Neuronal stem cell (in vitro differentiated cells): ENCODE results near the gene DCLRE1B.

Experiments used
- DNase-seq: peaks from one replicate; pipeline ENCODE4 v3.0.0-alpha.2; 2013; ENCODE audit warnings: low spot score
- H2AFZ ChIP-seq: one replicate; pipeline ENCODE4 v1.6.1; 2013; ENCODE audit warnings: mild to moderate bottlenecking, low read length, inconsistent platforms
- H2AK5ac ChIP-seq: 2 replicates; pipeline ENCODE4 v1.6.1; 2013; ENCODE audit warnings: low read depth, mild to moderate bottlenecking, inconsistent platforms, low read length, moderate library complexity, mixed read lengths
- H2BK120ac ChIP-seq: 2 replicates; pipeline ENCODE4 v1.6.1; 2013; ENCODE audit warnings: low read depth, mild to moderate bottlenecking, inconsistent platforms, low read length, moderate library complexity, mixed read lengths
- H2BK12ac ChIP-seq: one replicate; pipeline ENCODE4 v1.6.1; 2013; ENCODE audit warnings: low read length, inconsistent platforms
- H2BK15ac ChIP-seq: 2 replicates; pipeline ENCODE4 v1.6.1; 2013; ENCODE audit warnings: mild to moderate bottlenecking, low read length, inconsistent platforms, mixed read lengths
- H2BK5ac ChIP-seq: one replicate; pipeline ENCODE4 v1.6.1; 2013; ENCODE audit warnings: inconsistent platforms, mild to moderate bottlenecking, low read length, moderate library complexity
- H3K14ac ChIP-seq: one replicate; pipeline ENCODE4 v1.6.1; 2013; ENCODE audit warnings: low read length, inconsistent platforms
- H3K18ac ChIP-seq: 2 replicates; pipeline ENCODE4 v1.6.1; 2013; ENCODE audit warnings: low read length, inconsistent platforms
- H3K23ac ChIP-seq: 2 replicates; pipeline ENCODE4 v1.6.1; 2013; ENCODE audit warnings: low read depth, mild to moderate bottlenecking, mixed read lengths, low read length, inconsistent platforms; ENCODE audit not compliant: poor library complexity
- H3K27ac ChIP-seq: replicated peaks from 3 replicates; pipeline ENCODE4 v1.5.1; 2013; ENCODE audit warnings: low read length, inconsistent platforms
- H3K27me3 ChIP-seq, 3 experiments: 2 replicates each; pipeline ENCODE4 v1.6.1; 2013; ENCODE audit warnings: low read length in 3 of 3, mild to moderate bottlenecking in 2 of 3, inconsistent platforms in 1 of 3, low read depth in 1 of 3, mixed read lengths in 1 of 3, moderate library complexity in 1 of 3; ENCODE audit not compliant: control insufficient read depth in 3 of 3, insufficient read depth in 3 of 3
- H3K36me3 ChIP-seq, 2 donors: replicated peaks in 1 of 2; 2 replicates each; pipeline ENCODE4 v1.6.1; 2013; ENCODE audit warnings: low read length in 2 of 2; ENCODE audit not compliant: control insufficient read depth in 2 of 2, insufficient read depth in 2 of 2
- H3K4ac ChIP-seq: 2 replicates; pipeline ENCODE4 v1.6.1; 2013; ENCODE audit warnings: inconsistent platforms, mild to moderate bottlenecking, low read length, moderate library complexity
- H3K4me1 ChIP-seq, 2 donors: 1 replicate in 1 of 2; 2 replicates in 1 of 2; pipeline ENCODE4 v1.6.1; 2013; ENCODE audit warnings: low read length in 2 of 2, low read depth in 1 of 2; ENCODE audit not compliant: control insufficient read depth in 2 of 2, insufficient read depth in 1 of 2
- H3K4me2 ChIP-seq: one replicate; pipeline ENCODE4 v1.6.1; 2013; ENCODE audit warnings: mild to moderate bottlenecking, low read length, inconsistent platforms; ENCODE audit not compliant: insufficient read depth, poor library complexity, severe bottlenecking
- H3K4me3 ChIP-seq, 2 donors: 2 replicates each; pipeline ENCODE4 v1.5.1; 2013; ENCODE audit warnings: low read length in 2 of 2, mild to moderate bottlenecking in 2 of 2, inconsistent platforms in 1 of 2, moderate library complexity in 1 of 2
- H3K79me1 ChIP-seq: one replicate; pipeline ENCODE4 v1.6.1; 2013; ENCODE audit warnings: low read depth, mild to moderate bottlenecking, inconsistent platforms, low read length, moderate library complexity
- H3K9ac ChIP-seq: one replicate; pipeline ENCODE4 v1.6.1; 2013; ENCODE audit warnings: mild to moderate bottlenecking, low read depth, low read length, inconsistent platforms; ENCODE audit not compliant: poor library complexity
- H3K9me3 ChIP-seq, 2 donors: replicated peaks in 1 of 2; 2 replicates each; pipeline versions ENCODE3 to v1.6.1; 2013; ENCODE audit warnings: low read length in 2 of 2, mild to moderate bottlenecking in 2 of 2, inconsistent platforms in 1 of 2, low read depth in 1 of 2, mixed read lengths in 1 of 2, moderate library complexity in 1 of 2; ENCODE audit not compliant: control insufficient read depth in 2 of 2, insufficient read depth in 1 of 2
- H4K8ac ChIP-seq: one replicate; pipeline ENCODE4 v1.6.1; 2013; ENCODE audit warnings: low read depth, mild to moderate bottlenecking, inconsistent platforms, low read length, moderate library complexity
- H4K91ac ChIP-seq: one replicate; pipeline ENCODE4 v1.6.1; 2013; ENCODE audit warnings: low read length, low read depth, mild to moderate bottlenecking, inconsistent platforms; ENCODE audit not compliant: poor library complexity
- WGBS, 2 donors: extraction: QIAGEN DNeasy Blood & Tissue Kit; methylation state at CpG; one replicate each; pipeline ENCODE4 v1.1.7; 2013; ENCODE audit warnings: missing lambda C conversion rate in 2 of 2, mixed read lengths in 1 of 2; ENCODE audit not compliant: insufficient read length in 2 of 2, insufficient replicate concordance in 1 of 2; ENCODE audit errors: extremely low coverage in 2 of 2; 5-methylcytosine and 5-hydroxymethylcytosine counted together

DCLRE1B gene

GRCh38 chr1:113941245-113941559 lies 36.1 kb downstream of the DCLRE1B start:
- Histone ChIP-seq H3K4me3 (no peak overlapping the region), H3K23ac (no peak overlapping the region), H2BK15ac (no peak overlapping the region), H2AFZ (no peak overlapping the region), H2BK12ac (no peak overlapping the region), H3K27ac (no peak overlapping the region), H4K91ac (no peak overlapping the region), H2AK5ac (no peak overlapping the region), H3K9ac (no peak overlapping the region), H3K18ac (no peak overlapping the region), H4K8ac (no peak overlapping the region), H3K4me2 (no peak overlapping the region), H3K4me1 (no peaks in the 10 kb centered on the region), H3K79me1 (peaks cover 6% of the 10 kb centered on the region), H2BK120ac (no peak overlapping the region), H2BK5ac (no peak overlapping the region), H3K14ac (no peak overlapping the region), H3K36me3 (peaks cover 12 to 48% of the 10 kb centered on the region in 2 donors), H3K9me3 (peaks cover 0 to 19% of the 10 kb centered on the region in 2 donors), H3K4ac (no peak overlapping the region), H3K27me3 (no peaks in the 10 kb centered on the region)
- WGBS, 2 donors = no CpG with 5 or more reads among the region's 7 CpGs
- no peak for DNase-seq

- H4K8ac ChIP-seq = no peak overlapping the region
- no peaks in the 10 kb centered on the region for H3K4me1 ChIP-seq
- H3K14ac ChIP-seq = no peak overlapping the region
- H3K27me3 ChIP-seq = no peaks in the 10 kb centered on the region
- H2BK12ac ChIP-seq = no peak overlapping the region
- no peak overlapping the region for H3K9ac ChIP-seq
- H2BK5ac ChIP-seq = no peak overlapping the region
- no peak overlapping the region for H2AK5ac ChIP-seq
- no peak for DNase-seq
- H3K4me3 ChIP-seq = no peak overlapping the region
- no peak overlapping the region for H4K91ac ChIP-seq
- H2BK15ac ChIP-seq = no peak overlapping the region
- H3K4ac ChIP-seq = no peak overlapping the region
- H3K4me2 ChIP-seq = no peak overlapping the region
- no peak overlapping the region for H2BK120ac ChIP-seq
- no peak overlapping the region for H2AFZ ChIP-seq
- no peak overlapping the region for H3K18ac ChIP-seq
- peaks cover 6% of the 10 kb centered on the region for H3K79me1 ChIP-seq
- peaks cover 0 to 19% of the 10 kb centered on the region in 2 donors for H3K9me3 ChIP-seq
- H3K36me3 ChIP-seq = peaks cover 12 to 48% of the 10 kb centered on the region in 2 donors
- H3K27ac ChIP-seq = no peak overlapping the region
- H3K23ac ChIP-seq = no peak overlapping the region
Observed at GRCh38 chr1:113942527-113942926, 37.4 kb downstream of the DCLRE1B start.

GRCh38 chr1:113943028-113943811 lies 38.1 kb downstream of the DCLRE1B start:
- H3K14ac ChIP-seq = no peak overlapping the region

DNA sequence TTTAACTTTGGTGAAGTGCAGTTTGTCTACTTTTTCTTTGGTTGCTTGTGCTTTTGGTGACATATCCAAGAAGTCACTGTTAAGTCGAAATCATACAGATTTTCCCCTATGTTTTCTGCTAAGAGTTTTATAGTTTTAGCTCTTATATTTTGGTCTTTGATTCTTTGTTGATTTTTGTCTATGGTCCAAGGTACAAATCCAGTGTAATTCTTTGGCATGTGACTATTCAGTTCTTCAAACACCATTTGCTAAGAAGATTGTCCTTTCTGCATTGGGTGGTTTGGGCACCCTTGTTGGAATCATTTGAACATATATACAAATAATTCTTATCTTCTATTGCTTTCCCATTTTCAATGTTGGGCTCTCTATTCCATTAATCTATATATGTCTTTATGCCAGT lies 40.2 kb downstream of the DCLRE1B start:
- Histone ChIP-seq H2BK12ac (no peak overlapping the region), H3K9ac (no peak overlapping the region), H3K23ac (no peak overlapping the region), H2BK15ac (no peak overlapping the region), H3K36me3 (peaks cover 11 to 45% of the 10 kb centered on the region in 2 donors), H3K18ac (no peak overlapping the region), H3K4me3 (no peak overlapping the region), H4K8ac (no peak overlapping the region), H3K27ac (no peak overlapping the region), H3K4me2 (no peak overlapping the region), H2AK5ac (no peak overlapping the region), H3K79me1 (peaks cover 3% of the 10 kb centered on the region), H3K4me1 (no peaks in the 10 kb centered on the region), H2BK120ac (no peak overlapping the region), H2BK5ac (no peak overlapping the region), H3K9me3 (peaks cover 0 to 19% of the 10 kb centered on the region in 2 donors), H3K27me3 (no peaks in the 10 kb centered on the region), H3K14ac (no peak overlapping the region), H2AFZ (no peak overlapping the region), H3K4ac (no peak overlapping the region), H4K91ac (no peak overlapping the region)
- WGBS, 2 donors = no CpG with 5 or more reads among the region's 1 CpG
- no peak for DNase-seq

More at GRCh38 chr1:113943028-113943811, 38.1 kb downstream of the DCLRE1B start:
- Histone ChIP-seq H3K18ac (no peak overlapping the region), H2BK12ac (no peak overlapping the region), H3K9ac (no peak overlapping the region), H2BK5ac (no peak overlapping the region), H3K9me3 (peaks cover 0 to 19% of the 10 kb centered on the region in 2 donors), H2BK120ac (no peak overlapping the region), H2BK15ac (no peak overlapping the region), H3K4me3 (no peak overlapping the region), H3K27ac (no peak overlapping the region), H4K8ac (no peak overlapping the region), H3K23ac (no peak overlapping the region), H2AFZ (no peak overlapping the region), H3K4ac (no peak overlapping the region), H4K91ac (no peak overlapping the region), H3K4me2 (no peak overlapping the region), H2AK5ac (no peak overlapping the region), H3K79me1 (peaks cover 3% of the 10 kb centered on the region), H3K36me3 (peaks cover 12 to 48% of the 10 kb centered on the region in 2 donors), H3K4me1 (no peaks in the 10 kb centered on the region), H3K27me3 (no peaks in the 10 kb centered on the region)
- no peak for DNase-seq
